SK-N-SH treated with all-trans-retinoic acid at 6 μM for 48 hours (cell line): ENCODE data around the gene FAM50B.

Experiments used
- CREB5 ChIP-seq: fragments of 250-450 bp; sonication (Bioruptor Pico); IDR thresholded peaks from 2 replicates; pipeline ENCODE4 v1.5.1; 2020; ENCODE audit warnings: low read depth, mild to moderate bottlenecking, moderate library complexity
- RARB ChIP-seq: fragments of 250-450 bp; sonication (Bioruptor Pico); IDR thresholded peaks from 2 replicates; pipeline ENCODE4 v1.8.0; 2021; ENCODE audit warnings: mild to moderate bottlenecking, moderate library complexity
- TCF4 ChIP-seq: fragments of 250-450 bp; sonication (Bioruptor Pico); IDR thresholded peaks from 2 replicates; pipeline ENCODE4 v1.8.0; 2021; ENCODE audit warnings: mild to moderate bottlenecking, moderate library complexity, borderline replicate concordance
- ZC3H10 ChIP-seq: fragments of 250-450 bp; sonication (Bioruptor Pico); IDR thresholded peaks from 2 replicates; pipeline ENCODE4 v1.5.1; 2021; ENCODE audit warnings: mild to moderate bottlenecking, moderate library complexity
- ZFP3 ChIP-seq: fragments of 250-450 bp; sonication (Bioruptor Pico); IDR thresholded peaks from 2 replicates; pipeline ENCODE4 v1.5.0; 2020; ENCODE audit warnings: mild to moderate bottlenecking, moderate library complexity
- ZFP30 ChIP-seq: fragments of 450-650 bp; formaldehyde crosslinking; IDR thresholded peaks from 2 replicates; pipeline ENCODE4 v1.5.0; 2022; ENCODE audit warnings: mild to moderate bottlenecking, moderate library complexity
- TF ChIP-seq, protein P1 (sequence below): fragments of 250-450 bp; sonication (Bioruptor Pico); IDR thresholded peaks from 2 replicates; pipeline ENCODE4 v1.8.0; 2021; ENCODE audit warnings: low read depth, mild to moderate bottlenecking, moderate library complexity, borderline replicate concordance

DNA sequence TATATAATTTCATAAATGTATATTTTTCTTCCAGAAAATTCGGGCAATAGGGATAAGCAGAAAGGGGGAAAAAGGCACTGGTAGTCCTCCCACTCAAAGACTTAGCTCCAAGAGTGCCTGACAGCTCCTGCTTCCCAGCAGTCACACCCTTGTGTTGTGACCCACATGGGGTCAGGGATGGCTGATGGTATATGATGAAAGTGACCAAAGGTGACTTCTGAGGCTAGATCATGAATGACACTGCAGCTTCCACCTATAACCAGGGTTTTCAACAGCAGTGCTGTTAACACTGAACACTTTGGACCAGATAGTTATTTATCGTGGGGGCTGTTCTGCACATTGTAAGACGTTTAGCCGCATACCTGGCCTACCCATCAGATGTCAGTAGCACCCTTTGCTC lies 22.3 kb downstream of the FAM50B start:
- TF ChIP-seq TCF4 (CRISPR knock-in tag) (no peak), RARB (CRISPR knock-in tag) (no peak), CREB5 (CRISPR knock-in tag) (no peak), ZFP3 (no peak), ZFP30 (CRISPR knock-in tag) (no peak), ZC3H10 (no peak)
- TF ChIP-seq, protein P1, sequence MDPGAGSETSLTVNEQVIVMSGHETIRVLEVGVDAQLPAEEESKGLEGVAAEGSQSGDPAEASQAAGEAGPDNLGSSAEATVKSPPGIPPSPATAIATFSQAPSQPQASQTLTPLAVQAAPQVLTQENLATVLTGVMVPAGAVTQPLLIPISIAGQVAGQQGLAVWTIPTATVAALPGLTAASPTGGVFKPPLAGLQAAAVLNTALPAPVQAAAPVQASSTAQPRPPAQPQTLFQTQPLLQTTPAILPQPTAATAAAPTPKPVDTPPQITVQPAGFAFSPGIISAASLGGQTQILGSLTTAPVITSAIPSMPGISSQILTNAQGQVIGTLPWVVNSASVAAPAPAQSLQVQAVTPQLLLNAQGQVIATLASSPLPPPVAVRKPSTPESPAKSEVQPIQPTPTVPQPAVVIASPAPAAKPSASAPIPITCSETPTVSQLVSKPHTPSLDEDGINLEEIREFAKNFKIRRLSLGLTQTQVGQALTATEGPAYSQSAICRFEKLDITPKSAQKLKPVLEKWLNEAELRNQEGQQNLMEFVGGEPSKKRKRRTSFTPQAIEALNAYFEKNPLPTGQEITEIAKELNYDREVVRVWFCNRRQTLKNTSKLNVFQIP (CRISPR knock-in tag): no peak
